SK-N-SH treated with all-trans-retinoic acid at 6 μM for 48 hours (cell line): ENCODE results near the gene ANKRD12.

ENCODE experiments used
- ATAC-seq: fragments of 200-7000 bp; cut with Tn5 transposase; 3 replicates; pipeline ENCODE4 v1.9.1; 2020; ENCODE audit warnings: mild to moderate bottlenecking, moderate library complexity
- ARNTL ChIP-seq: fragments of 450-650 bp; formaldehyde crosslinking; IDR thresholded peaks from 2 replicates; pipeline ENCODE4 v1.5.0; 2020; ENCODE audit warnings: low read depth, mild to moderate bottlenecking, moderate library complexity, borderline replicate concordance
- BACH2 ChIP-seq: fragments of 250-450 bp; sonication (Bioruptor Pico); IDR thresholded peaks from 2 replicates; pipeline ENCODE4 v1.9.0; 2021; ENCODE audit warnings: mild to moderate bottlenecking, borderline replicate concordance
- CSDC2 ChIP-seq: fragments of 250-450 bp; sonication (Bioruptor Pico); IDR thresholded peaks from 2 replicates; pipeline ENCODE4 v1.5.0; 2020; ENCODE audit warnings: mild to moderate bottlenecking, moderate library complexity
- ESRRG ChIP-seq: fragments of 250-450 bp; sonication (Bioruptor Pico); IDR thresholded peaks from 2 replicates; pipeline ENCODE4 v1.6.1; 2021; ENCODE audit warnings: mild to moderate bottlenecking
- GLIS3 ChIP-seq: fragments of 250-450 bp; sonication (Bioruptor Pico); IDR thresholded peaks from 2 replicates; pipeline ENCODE4 v1.5.0; 2020; ENCODE audit warnings: mild to moderate bottlenecking, moderate library complexity
- PPARA ChIP-seq: fragments of 250-450 bp; sonication (Bioruptor Pico); IDR thresholded peaks from 2 replicates; pipeline ENCODE4 v1.5.0; 2020; ENCODE audit warnings: mild to moderate bottlenecking, borderline replicate concordance
- RARB ChIP-seq: fragments of 250-450 bp; sonication (Bioruptor Pico); IDR thresholded peaks from 2 replicates; pipeline ENCODE4 v1.8.0; 2021; ENCODE audit warnings: mild to moderate bottlenecking, moderate library complexity
- SNAI2 ChIP-seq: fragments of 250-450 bp; sonication (Bioruptor Pico); IDR thresholded peaks from 2 replicates; pipeline ENCODE4 v1.5.0; 2020; ENCODE audit warnings: mild to moderate bottlenecking, moderate library complexity
- ZC3H10 ChIP-seq: fragments of 250-450 bp; sonication (Bioruptor Pico); IDR thresholded peaks from 2 replicates; pipeline ENCODE4 v1.5.1; 2021; ENCODE audit warnings: mild to moderate bottlenecking, moderate library complexity
- ZFP3 ChIP-seq: fragments of 250-450 bp; sonication (Bioruptor Pico); IDR thresholded peaks from 2 replicates; pipeline ENCODE4 v1.5.0; 2020; ENCODE audit warnings: mild to moderate bottlenecking, moderate library complexity
- ZFP30 ChIP-seq: fragments of 450-650 bp; formaldehyde crosslinking; IDR thresholded peaks from 2 replicates; pipeline ENCODE4 v1.5.0; 2022; ENCODE audit warnings: mild to moderate bottlenecking, moderate library complexity
- ZNF565 ChIP-seq: fragments of 450-650 bp; formaldehyde crosslinking; conservative IDR thresholded peaks from 2 replicates; pipeline ENCODE4 v1.5.0; 2020; ENCODE audit warnings: low read depth, mild to moderate bottlenecking, moderate library complexity
- ZNF70 ChIP-seq: fragments of 450-650 bp; formaldehyde crosslinking; IDR thresholded peaks from 2 replicates; pipeline ENCODE4 v1.5.0; 2020; ENCODE audit warnings: mild to moderate bottlenecking, moderate library complexity
- ZNF8 ChIP-seq: fragments of 450-650 bp; formaldehyde crosslinking; IDR thresholded peaks from 2 replicates; pipeline ENCODE4 v1.5.0; 2020; ENCODE audit warnings: mild to moderate bottlenecking, moderate library complexity
- TF ChIP-seq, protein P1 (sequence below): fragments of 250-450 bp; sonication (Bioruptor Pico); IDR thresholded peaks from 2 replicates; pipeline ENCODE4 v1.8.0; 2021; ENCODE audit warnings: low read depth, mild to moderate bottlenecking, moderate library complexity, borderline replicate concordance
- TF ChIP-seq, protein P2 (sequence below): fragments of 250-450 bp; sonication (Bioruptor Pico); IDR thresholded peaks from 2 replicates; pipeline ENCODE4 v1.5.1; 2020; ENCODE audit warnings: low read depth, mild to moderate bottlenecking, moderate library complexity
- TF ChIP-seq, protein P3 (sequence below): fragments of 250-450 bp; sonication (Bioruptor Pico); IDR thresholded peaks from 2 replicates; pipeline ENCODE4 v1.5.0; 2020; ENCODE audit warnings: mild to moderate bottlenecking, moderate library complexity
- TF ChIP-seq, protein P4 (sequence below): fragments of 250-450 bp; sonication (Bioruptor Pico); IDR thresholded peaks from 2 replicates; pipeline ENCODE4 v1.8.0; 2020; ENCODE audit warnings: mild to moderate bottlenecking, moderate library complexity, borderline replicate concordance
- TF ChIP-seq, protein P5 (sequence below): fragments of 250-450 bp; sonication (Bioruptor Pico); IDR thresholded peaks from 2 replicates; pipeline ENCODE4 v1.5.1; 2021; ENCODE audit warnings: mild to moderate bottlenecking, moderate library complexity

The ANKRD12 gene

DNA sequence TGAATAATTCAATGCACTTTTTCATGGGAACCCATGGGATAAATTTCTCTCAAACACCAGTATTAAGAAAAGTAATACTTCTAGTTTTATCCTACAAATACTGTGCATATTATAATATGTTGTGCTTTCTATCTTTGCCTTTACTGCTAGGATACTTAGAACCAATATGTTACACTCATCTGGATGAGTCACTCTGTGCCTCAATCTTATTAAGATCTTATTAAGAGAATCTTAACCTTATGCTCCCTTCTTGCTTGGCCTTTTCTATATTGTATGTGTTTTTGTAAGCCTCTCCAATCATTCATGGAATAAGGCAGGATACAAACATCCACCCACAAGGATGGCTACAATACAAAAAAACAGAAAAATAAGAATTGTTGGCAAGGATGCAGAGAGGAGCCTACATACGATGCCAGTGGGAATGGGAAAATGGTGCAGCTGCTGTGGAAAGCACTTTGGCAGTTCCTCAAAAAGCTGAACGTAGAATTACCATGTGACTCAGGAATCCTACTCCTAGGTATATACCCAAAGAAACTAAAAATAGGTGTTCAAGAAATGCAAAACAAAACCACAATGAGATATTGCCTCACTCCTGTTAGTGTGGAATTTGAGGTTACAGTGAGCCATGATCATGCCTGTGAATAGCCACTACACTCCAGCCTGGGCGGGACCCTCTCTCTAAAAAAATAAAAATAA is 187.3 kb downstream of the ANKRD12 start (continued):
- TF ChIP-seq, protein P1, sequence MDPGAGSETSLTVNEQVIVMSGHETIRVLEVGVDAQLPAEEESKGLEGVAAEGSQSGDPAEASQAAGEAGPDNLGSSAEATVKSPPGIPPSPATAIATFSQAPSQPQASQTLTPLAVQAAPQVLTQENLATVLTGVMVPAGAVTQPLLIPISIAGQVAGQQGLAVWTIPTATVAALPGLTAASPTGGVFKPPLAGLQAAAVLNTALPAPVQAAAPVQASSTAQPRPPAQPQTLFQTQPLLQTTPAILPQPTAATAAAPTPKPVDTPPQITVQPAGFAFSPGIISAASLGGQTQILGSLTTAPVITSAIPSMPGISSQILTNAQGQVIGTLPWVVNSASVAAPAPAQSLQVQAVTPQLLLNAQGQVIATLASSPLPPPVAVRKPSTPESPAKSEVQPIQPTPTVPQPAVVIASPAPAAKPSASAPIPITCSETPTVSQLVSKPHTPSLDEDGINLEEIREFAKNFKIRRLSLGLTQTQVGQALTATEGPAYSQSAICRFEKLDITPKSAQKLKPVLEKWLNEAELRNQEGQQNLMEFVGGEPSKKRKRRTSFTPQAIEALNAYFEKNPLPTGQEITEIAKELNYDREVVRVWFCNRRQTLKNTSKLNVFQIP (CRISPR knock-in tag), result no peak
- TF ChIP-seq ZFP3 (CRISPR knock-in tag), result no peak
- no peak for TF ChIP-seq RARB (CRISPR knock-in tag)
- TF ChIP-seq, all 23 proteins: peak for 0

DNA sequence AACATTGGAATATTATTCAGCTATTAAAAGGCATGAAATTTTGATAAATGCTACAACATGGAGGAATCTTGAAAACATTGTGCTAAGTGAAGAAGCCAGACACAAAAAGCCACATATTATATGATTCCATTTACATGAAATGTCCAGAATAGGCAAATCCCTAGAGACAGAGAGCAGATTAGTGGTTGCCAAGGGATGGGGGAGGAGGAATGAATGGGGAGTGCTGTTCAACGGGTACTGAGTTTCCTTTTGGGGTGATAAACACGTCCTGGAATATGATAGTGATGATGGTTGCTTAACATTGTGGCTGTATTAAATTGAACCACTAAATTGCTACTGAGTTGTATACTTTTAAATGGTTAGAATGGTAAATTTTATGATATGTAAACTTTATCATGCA is 189.1 kb downstream of the ANKRD12 start:
- TF ChIP-seq GLIS3 (CRISPR knock-in tag) (no peak), ZNF70 (CRISPR knock-in tag) (no peak), ZFP3 (CRISPR knock-in tag) (no peak), ESRRG (CRISPR knock-in tag) (no peak), ARNTL (CRISPR knock-in tag) (no peak), BACH2 (CRISPR knock-in tag) (no peak), CSDC2 (no peak), ZFP30 (no peak), ZNF8 (CRISPR knock-in tag) (no peak), SNAI2 (CRISPR knock-in tag) (no peak)
- TF ChIP-seq, protein P2, sequence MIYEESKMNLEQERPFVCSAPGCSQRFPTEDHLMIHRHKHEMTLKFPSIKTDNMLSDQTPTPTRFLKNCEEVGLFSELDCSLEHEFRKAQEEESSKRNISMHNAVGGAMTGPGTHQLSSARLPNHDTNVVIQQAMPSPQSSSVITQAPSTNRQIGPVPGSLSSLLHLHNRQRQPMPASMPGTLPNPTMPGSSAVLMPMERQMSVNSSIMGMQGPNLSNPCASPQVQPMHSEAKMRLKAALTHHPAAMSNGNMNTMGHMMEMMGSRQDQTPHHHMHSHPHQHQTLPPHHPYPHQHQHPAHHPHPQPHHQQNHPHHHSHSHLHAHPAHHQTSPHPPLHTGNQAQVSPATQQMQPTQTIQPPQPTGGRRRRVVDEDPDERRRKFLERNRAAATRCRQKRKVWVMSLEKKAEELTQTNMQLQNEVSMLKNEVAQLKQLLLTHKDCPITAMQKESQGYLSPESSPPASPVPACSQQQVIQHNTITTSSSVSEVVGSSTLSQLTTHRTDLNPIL (CRISPR knock-in tag), result no peak
- TF ChIP-seq, protein P3, sequence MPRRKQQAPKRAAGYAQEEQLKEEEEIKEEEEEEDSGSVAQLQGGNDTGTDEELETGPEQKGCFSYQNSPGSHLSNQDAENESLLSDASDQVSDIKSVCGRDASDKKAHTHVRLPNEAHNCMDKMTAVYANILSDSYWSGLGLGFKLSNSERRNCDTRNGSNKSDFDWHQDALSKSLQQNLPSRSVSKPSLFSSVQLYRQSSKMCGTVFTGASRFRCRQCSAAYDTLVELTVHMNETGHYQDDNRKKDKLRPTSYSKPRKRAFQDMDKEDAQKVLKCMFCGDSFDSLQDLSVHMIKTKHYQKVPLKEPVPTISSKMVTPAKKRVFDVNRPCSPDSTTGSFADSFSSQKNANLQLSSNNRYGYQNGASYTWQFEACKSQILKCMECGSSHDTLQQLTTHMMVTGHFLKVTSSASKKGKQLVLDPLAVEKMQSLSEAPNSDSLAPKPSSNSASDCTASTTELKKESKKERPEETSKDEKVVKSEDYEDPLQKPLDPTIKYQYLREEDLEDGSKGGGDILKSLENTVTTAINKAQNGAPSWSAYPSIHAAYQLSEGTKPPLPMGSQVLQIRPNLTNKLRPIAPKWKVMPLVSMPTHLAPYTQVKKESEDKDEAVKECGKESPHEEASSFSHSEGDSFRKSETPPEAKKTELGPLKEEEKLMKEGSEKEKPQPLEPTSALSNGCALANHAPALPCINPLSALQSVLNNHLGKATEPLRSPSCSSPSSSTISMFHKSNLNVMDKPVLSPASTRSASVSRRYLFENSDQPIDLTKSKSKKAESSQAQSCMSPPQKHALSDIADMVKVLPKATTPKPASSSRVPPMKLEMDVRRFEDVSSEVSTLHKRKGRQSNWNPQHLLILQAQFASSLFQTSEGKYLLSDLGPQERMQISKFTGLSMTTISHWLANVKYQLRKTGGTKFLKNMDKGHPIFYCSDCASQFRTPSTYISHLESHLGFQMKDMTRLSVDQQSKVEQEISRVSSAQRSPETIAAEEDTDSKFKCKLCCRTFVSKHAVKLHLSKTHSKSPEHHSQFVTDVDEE, result no peak
- TF ChIP-seq, protein P4, sequence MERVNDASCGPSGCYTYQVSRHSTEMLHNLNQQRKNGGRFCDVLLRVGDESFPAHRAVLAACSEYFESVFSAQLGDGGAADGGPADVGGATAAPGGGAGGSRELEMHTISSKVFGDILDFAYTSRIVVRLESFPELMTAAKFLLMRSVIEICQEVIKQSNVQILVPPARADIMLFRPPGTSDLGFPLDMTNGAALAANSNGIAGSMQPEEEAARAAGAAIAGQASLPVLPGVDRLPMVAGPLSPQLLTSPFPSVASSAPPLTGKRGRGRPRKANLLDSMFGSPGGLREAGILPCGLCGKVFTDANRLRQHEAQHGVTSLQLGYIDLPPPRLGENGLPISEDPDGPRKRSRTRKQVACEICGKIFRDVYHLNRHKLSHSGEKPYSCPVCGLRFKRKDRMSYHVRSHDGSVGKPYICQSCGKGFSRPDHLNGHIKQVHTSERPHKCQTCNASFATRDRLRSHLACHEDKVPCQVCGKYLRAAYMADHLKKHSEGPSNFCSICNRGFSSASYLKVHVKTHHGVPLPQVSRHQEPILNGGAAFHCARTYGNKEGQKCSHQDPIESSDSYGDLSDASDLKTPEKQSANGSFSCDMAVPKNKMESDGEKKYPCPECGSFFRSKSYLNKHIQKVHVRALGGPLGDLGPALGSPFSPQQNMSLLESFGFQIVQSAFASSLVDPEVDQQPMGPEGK, result no peak
- TF ChIP-seq, protein P5, sequence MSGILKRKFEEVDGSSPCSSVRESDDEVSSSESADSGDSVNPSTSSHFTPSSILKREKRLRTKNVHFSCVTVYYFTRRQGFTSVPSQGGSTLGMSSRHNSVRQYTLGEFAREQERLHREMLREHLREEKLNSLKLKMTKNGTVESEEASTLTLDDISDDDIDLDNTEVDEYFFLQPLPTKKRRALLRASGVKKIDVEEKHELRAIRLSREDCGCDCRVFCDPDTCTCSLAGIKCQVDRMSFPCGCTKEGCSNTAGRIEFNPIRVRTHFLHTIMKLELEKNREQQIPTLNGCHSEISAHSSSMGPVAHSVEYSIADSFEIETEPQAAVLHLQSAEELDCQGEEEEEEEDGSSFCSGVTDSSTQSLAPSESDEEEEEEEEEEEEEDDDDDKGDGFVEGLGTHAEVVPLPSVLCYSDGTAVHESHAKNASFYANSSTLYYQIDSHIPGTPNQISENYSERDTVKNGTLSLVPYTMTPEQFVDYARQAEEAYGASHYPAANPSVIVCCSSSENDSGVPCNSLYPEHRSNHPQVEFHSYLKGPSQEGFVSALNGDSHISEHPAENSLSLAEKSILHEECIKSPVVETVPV (CRISPR knock-in tag), result no peak
- ATAC-seq, result no peak

DNA sequence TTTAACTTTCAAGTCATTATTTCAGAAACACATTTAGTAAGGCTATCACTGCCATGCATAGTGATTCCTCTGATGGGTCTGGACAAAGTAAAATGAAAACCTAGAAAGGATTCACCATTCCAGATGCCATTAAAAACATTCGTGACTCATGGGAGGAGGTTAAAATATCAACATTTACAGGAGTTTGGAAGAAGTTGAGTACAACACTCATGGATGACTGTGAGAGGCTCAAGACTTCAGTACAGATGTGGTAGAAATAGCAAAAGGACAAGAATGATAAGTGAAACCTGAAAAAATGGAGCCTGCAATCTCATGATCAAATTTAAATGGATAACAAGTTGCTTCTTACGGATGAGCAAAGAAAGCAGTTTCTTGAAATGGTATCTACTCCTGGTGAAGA is 192.2 kb downstream of the ANKRD12 start:
- ATAC-seq, result no peak
- TF ChIP-seq CSDC2 (no peak), RARB (CRISPR knock-in tag) (no peak), PPARA (no peak), ARNTL (CRISPR knock-in tag) (no peak), ZFP30 (no peak), ZNF565 (CRISPR knock-in tag) (no peak), SNAI2 (CRISPR knock-in tag) (no peak), ESRRG (CRISPR knock-in tag) (no peak), ZC3H10 (CRISPR knock-in tag) (no peak)
- TF ChIP-seq, protein P4, result no peak
- TF ChIP-seq, protein P5 (CRISPR knock-in tag), result no peak
